ENCODE results near the gene SPDYC. TPM values are rescaled to one million over a fixed set of nuclear protein-coding genes. Genes with fewer than 3 reads are reported as not detected.

SPDYC gene
- total and polyA plus RNA-seq, 9 of the 15 experiments (the other 6 are each of a cell fraction or from before 2014, with no cell fraction given), result 4.4 to 18.8 (median 9.2) TPM

DNA sequence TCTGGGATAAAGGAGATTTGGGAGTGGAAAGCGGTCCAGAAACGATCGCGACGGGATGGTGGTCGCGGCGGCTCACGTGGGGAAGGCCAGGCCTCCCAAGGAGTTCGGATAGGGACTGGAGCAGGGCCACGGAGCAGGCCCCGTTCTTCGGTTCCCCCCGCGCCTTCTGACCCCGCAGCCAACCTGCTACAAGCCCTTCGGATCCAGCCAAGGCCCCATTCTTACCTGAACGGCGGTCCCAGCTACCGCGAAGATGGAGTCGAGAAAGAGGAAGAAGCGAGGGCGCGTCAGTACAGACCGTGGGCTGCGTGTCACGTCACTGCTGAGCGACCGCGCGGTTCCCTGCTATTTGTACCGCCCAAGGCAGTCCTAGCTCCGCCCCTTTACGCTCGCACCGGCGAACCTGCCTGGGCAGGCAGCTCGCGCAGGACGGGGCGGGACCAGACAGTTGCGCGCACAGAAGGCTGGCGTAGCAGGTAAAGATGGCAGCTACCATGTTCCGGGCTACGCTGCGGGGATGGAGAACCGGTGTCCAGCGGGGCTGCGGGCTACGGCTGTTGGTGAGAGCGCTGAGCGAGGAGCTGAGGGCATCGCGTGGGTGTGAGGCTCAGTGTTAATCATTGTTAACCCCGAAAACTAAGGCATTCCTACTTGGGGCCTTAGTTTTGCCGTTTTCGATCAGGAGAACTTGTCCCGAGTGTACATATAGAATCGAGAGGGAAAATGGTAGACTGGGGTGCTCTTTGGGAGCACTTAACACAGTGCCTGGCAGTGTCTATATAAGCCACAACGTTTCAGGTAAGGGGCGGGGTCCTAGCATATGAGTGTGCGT, 48.0 kb upstream of the SPDYC start, which contains the start of the genes FAU and MRPL49 (continued):
- TF ChIP-seq ARID4B (CRISPR knock-in tag; IDR thresholded peaks at IDR 0.05), result 0 out of 2 replicates have a peak, but pooled peaks have one; percentile 8
- TF ChIP-seq ZNF79 (CRISPR knock-in tag; IDR thresholded peaks at IDR 0.05; ENCODE audit: low read depth), result no peak
- TF ChIP-seq CHD4 (IDR thresholded peaks at IDR 0.05; ENCODE audit: insufficient read depth, insufficient replicate concordance, low read depth, low read length, poor library complexity, severe bottlenecking), result no peak
- no peak for TF ChIP-seq SREBF1 (IDR thresholded peaks at IDR 0.05; ENCODE audit: borderline replicate concordance, low read depth, low read length)
- no peak for TF ChIP-seq PTRF (tag; IDR thresholded peaks at IDR 0.05)
- no peak for TF ChIP-seq ZNF274 (IDR thresholded peaks at IDR 0.05; ENCODE audit: borderline replicate concordance, low read depth, low read length)
- TF ChIP-seq ZNF143 (CRISPR knock-in tag; IDR thresholded peaks at IDR 0.05), result no peak
- no peak for TF ChIP-seq SMAD3 (CRISPR knock-in tag; conservative IDR thresholded peaks at IDR 0.05)
- TF ChIP-seq SMAD2 (IDR thresholded peaks at IDR 0.05; ENCODE audit: low read depth, low read length), result no peak
- TF ChIP-seq NEUROD1 (IDR thresholded peaks at IDR 0.05; ENCODE audit: borderline replicate concordance, low read depth, low read length, partially characterized antibody), result peak; percentile 52
- TF ChIP-seq MBD2 (IDR thresholded peaks at IDR 0.05; ENCODE audit: borderline replicate concordance, low read depth), result peak; percentile 84; the same call in 1 of the 2 replicates
- TF ChIP-seq ZNF41 (CRISPR knock-in tag; conservative IDR thresholded peaks at IDR 0.05), result no peak
- TF ChIP-seq, protein P1, sequence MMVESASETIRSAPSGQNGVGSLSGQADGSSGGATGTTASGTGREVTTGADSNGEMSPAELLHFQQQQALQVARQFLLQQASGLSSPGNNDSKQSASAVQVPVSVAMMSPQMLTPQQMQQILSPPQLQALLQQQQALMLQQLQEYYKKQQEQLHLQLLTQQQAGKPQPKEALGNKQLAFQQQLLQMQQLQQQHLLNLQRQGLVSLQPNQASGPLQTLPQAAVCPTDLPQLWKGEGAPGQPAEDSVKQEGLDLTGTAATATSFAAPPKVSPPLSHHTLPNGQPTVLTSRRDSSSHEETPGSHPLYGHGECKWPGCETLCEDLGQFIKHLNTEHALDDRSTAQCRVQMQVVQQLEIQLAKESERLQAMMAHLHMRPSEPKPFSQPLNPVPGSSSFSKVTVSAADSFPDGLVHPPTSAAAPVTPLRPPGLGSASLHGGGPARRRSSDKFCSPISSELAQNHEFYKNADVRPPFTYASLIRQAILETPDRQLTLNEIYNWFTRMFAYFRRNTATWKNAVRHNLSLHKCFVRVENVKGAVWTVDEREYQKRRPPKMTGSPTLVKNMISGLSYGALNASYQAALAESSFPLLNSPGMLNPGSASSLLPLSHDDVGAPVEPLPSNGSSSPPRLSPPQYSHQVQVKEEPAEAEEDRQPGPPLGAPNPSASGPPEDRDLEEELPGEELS (CRISPR knock-in tag; IDR thresholded peaks at IDR 0.05; ENCODE audit: borderline replicate concordance), result no peak
- no peak for TF ChIP-seq SRSF9 (IDR thresholded peaks at IDR 0.05; ENCODE audit: borderline replicate concordance, low read depth, low read length)
- TF ChIP-seq CBX5 (IDR thresholded peaks at IDR 0.05; ENCODE audit: borderline replicate concordance, low read depth), result no peak
- TF ChIP-seq TBP (optimal IDR thresholded peaks at IDR 0.05; ENCODE audit: low read depth, low read length), result peak; percentile 97
- no peak for TF ChIP-seq ZNF282 (CRISPR knock-in tag; IDR thresholded peaks at IDR 0.05)
- no peak for TF ChIP-seq ZFP91 (CRISPR knock-in tag; IDR thresholded peaks at IDR 0.05)
- peak; percentile 95 for TF ChIP-seq POLR2A (conservative IDR thresholded peaks at IDR 0.05)
- 0 out of 2 replicates have a peak, but pooled peaks have one; percentile 83 for TF ChIP-seq GTF2F1 (IDR thresholded peaks at IDR 0.05; ENCODE audit: low read depth, low read length)
- no peak for TF ChIP-seq ZNF134 (CRISPR knock-in tag; conservative IDR thresholded peaks at IDR 0.05)
